ENCODE results near the gene LRCH2. TPM values are rescaled to one million over a fixed set of nuclear protein-coding genes. Genes with fewer than 3 reads are reported as not detected.

The LRCH2 gene
- total and polyA plus RNA-seq, 10 donors, result 0.39 to 4.0 (median 2.8) TPM

DNA sequence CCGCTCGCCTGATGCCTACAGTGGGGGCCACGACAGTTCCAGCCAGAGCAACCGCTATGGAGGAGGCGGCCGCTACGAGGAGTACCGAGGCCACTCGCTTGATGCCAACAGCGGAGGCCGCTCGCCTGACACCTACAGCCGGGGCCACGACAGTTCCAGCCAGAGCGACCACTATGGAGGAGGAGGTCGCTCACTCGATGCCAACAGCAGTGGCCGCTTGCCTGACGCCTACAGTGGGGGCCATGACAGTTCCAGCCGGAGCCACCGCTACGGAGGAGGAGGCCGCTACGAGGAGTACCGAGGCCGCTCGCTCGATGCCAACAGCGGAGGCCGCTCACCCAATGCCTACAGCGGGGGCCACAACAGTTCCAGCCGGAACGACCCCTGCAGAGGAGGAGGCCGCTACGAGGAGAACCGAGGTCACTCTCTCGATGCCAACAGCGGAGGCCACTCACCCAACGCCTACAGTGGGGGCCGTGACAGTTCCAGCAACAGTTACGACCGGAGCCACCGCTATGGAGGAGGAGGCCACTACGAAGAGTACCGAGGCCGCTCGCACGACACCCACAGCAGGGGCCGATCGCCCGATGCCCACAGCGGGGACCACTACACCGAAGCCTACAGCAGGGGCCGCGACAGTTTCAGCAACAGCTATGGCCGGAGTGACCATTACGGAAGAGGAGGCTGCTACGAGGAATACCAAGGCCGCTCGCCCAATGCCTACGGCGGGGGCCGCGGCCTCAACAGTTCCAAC is 42.2 kb downstream of the LRCH2 start:
- intact Hi-C loops (cut with DNase I; ENCODE audit: low total_unique reads), result no loop called here
- no peaks in the 10 kb centered on the region for H3K4me1 ChIP-seq
- H3K9me3 ChIP-seq, result peaks cover 0 to 21% (median 15%) of the 10 kb centered on the region in 8 donors
- TF ChIP-seq CTCF (IDR thresholded peaks at IDR 0.05 in 8 of 11, conservative IDR thresholded peaks at IDR 0.05 in 3 of 11) (no peak), POLR2AphosphoS5 (IDR thresholded peaks at IDR 0.05) (no peak)
- H3K36me3 ChIP-seq, result no peaks in the 10 kb centered on the region
- H3K27ac ChIP-seq, result no peak overlapping the region
- H3K4me3 ChIP-seq, result no peak overlapping the region
- H3K27me3 ChIP-seq (replicated peaks in 1 of 7), result no peaks in the 10 kb centered on the region
- 94 to 98% (median 94%) methylated on average over 8 to 64 of the region's 64 CpGs for WGBS, 5 donors
- no peak for DNase-seq

GRCh38 chrX:115190636-115191489 is 43.0 kb downstream of the LRCH2 start:
- H3K4me1 ChIP-seq, result no peaks in the 10 kb centered on the region
- no peaks in the 10 kb centered on the region for H3K36me3 ChIP-seq
- 92 to 96% (median 95%) methylated on average over 17 to 64 of the region's 64 CpGs for WGBS, 5 donors
- no peaks in the 10 kb centered on the region for H3K27me3 ChIP-seq (replicated peaks in 1 of 7)
- H3K9me3 ChIP-seq, result peaks cover 0 to 21% (median 15%) of the 10 kb centered on the region in 8 donors
- no peak overlapping the region for H3K4me3 ChIP-seq
- H3K27ac ChIP-seq, result no peak overlapping the region
- TF ChIP-seq POLR2A (IDR thresholded peaks at IDR 0.05) (no peak), CTCF (IDR thresholded peaks at IDR 0.05 in 8 of 11, conservative IDR thresholded peaks at IDR 0.05 in 3 of 11) (no peak), POLR2AphosphoS5 (IDR thresholded peaks at IDR 0.05) (no peak)
- intact Hi-C loops (cut with DNase I; ENCODE audit: low total_unique reads), result no loop called here
- DNase-seq, result no peak

GRCh38 chrX:115189646-115190635 is 44.0 kb downstream of the LRCH2 start:
- Histone ChIP-seq H3K4me1 (no peaks in the 10 kb centered on the region), H3K27ac (no peak overlapping the region), H3K9me3 (peaks cover 0 to 21% (median 15%) of the 10 kb centered on the region in 8 donors), H3K36me3 (no peaks in the 10 kb centered on the region), H3K27me3 (replicated peaks in 1 of 7) (no peaks in the 10 kb centered on the region), H3K4me3 (no peak overlapping the region)
- DNase-seq, result no peak
- intact Hi-C loops (cut with DNase I; ENCODE audit: low total_unique reads), result no loop called here
- 94 to 100% (median 95%) methylated on average over 5 to 76 of the region's 76 CpGs for WGBS, 5 donors
- TF ChIP-seq POLR2A (IDR thresholded peaks at IDR 0.05) (no peak), CTCF (IDR thresholded peaks at IDR 0.05 in 8 of 11, conservative IDR thresholded peaks at IDR 0.05 in 3 of 11) (no peak), POLR2AphosphoS5 (IDR thresholded peaks at IDR 0.05) (no peak)
